CD14-positive monocyte (primary cell): Measurements from ENCODE around the gene PLPPR3. TPM values are rescaled to one million over a fixed set of nuclear protein-coding genes. Genes with fewer than 3 reads are reported as not detected.

Experiments used
- DNase-seq, 3 donors: peaks; one replicate each; pipeline ENCODE4 v3.0.0-alpha.2; 2011 to 2022
- H2AFZ ChIP-seq: 2 replicates; pipeline ENCODE4 v1.6.0; 2012; ENCODE audit warnings: mild to moderate bottlenecking, low read depth, low read length, inconsistent platforms; ENCODE audit not compliant: insufficient read depth, poor library complexity, severe bottlenecking
- H3K27ac ChIP-seq, 2 donors: 1 replicate in 1 of 2; 2 replicates in 1 of 2; pipeline ENCODE4 v1.5.1; 2012 to 2013; ENCODE audit warnings: low read length in 2 of 2, control low read depth in 1 of 2, inconsistent platforms in 1 of 2, low read depth in 1 of 2, mild to moderate bottlenecking in 1 of 2
- H3K27me3 ChIP-seq, 2 donors: one replicate each; pipeline versions ENCODE4 v1.6.0 to v1.6.1; 2011 to 2013; ENCODE audit warnings: low read length in 2 of 2; ENCODE audit not compliant: control insufficient read depth in 2 of 2, insufficient read depth in 2 of 2
- H3K36me3 ChIP-seq, 2 donors: replicated peaks in 1 of 2; 1 replicate in 1 of 2; 2 replicates in 1 of 2; pipeline versions ENCODE4 v1.5.1 to v1.6.1; 2012 to 2013; ENCODE audit warnings: low read length in 2 of 2, control low read depth in 1 of 2, inconsistent platforms in 1 of 2, mild to moderate bottlenecking in 1 of 2; ENCODE audit not compliant: insufficient read depth in 2 of 2, control insufficient read depth in 1 of 2
- H3K4me1 ChIP-seq, 2 donors: 1 replicate in 1 of 2; 2 replicates in 1 of 2; pipeline versions ENCODE4 v1.5.1 to v1.6.1; 2012 to 2013; ENCODE audit warnings: low read length in 2 of 2, control low read depth in 1 of 2, inconsistent platforms in 1 of 2, mild to moderate bottlenecking in 1 of 2, moderate library complexity in 1 of 2; ENCODE audit not compliant: insufficient read depth in 2 of 2, control insufficient read depth in 1 of 2
- H3K4me2 ChIP-seq: replicated peaks from 2 replicates; pipeline ENCODE3; 2012; ENCODE audit warnings: low read length, moderate library complexity, mild to moderate bottlenecking; ENCODE audit not compliant: poor library complexity, severe bottlenecking; ENCODE audit errors: extremely low read depth
- H3K4me3 ChIP-seq, 3 experiments: fragments of 200-600 bp in 1 of 3; sonication (generic) in 1 of 3; replicated peaks in 1 of 3; 1 replicate in 2 of 3; 2 replicates in 1 of 3; pipeline ENCODE4 v1.5.1; 2011 to 2013; ENCODE audit warnings: low read length in 3 of 3, mild to moderate bottlenecking in 3 of 3, control low read depth in 2 of 3, low read depth in 2 of 3, inconsistent platforms in 1 of 3, moderate library complexity in 1 of 3
- H3K79me2 ChIP-seq: 2 replicates; pipeline ENCODE4 v1.6.0; 2012; ENCODE audit warnings: mild to moderate bottlenecking, control low read depth, inconsistent platforms, low read length, moderate library complexity; ENCODE audit not compliant: insufficient read depth
- H3K9ac ChIP-seq: 2 replicates; pipeline ENCODE4 v1.6.0; 2017; ENCODE audit warnings: low read length, mild to moderate bottlenecking; ENCODE audit not compliant: insufficient read depth, poor library complexity, severe bottlenecking
- H3K9me3 ChIP-seq, 2 donors: replicated peaks in 1 of 2; 1 replicate in 1 of 2; 2 replicates in 1 of 2; pipeline versions ENCODE4 v1.5.1 to v1.6.1; 2012 to 2013; ENCODE audit warnings: low read length in 2 of 2, control low read depth in 1 of 2; ENCODE audit not compliant: control insufficient read depth in 1 of 2, insufficient read depth in 1 of 2
- H4K20me1 ChIP-seq: 2 replicates; pipeline ENCODE4 v1.6.0; 2012; ENCODE audit warnings: mild to moderate bottlenecking, low read length, control low read depth, moderate library complexity; ENCODE audit not compliant: insufficient read depth
- H3K27ac Mint-ChIP-seq, 7 donors: one replicate each; pipeline ENCODE4 v1.8.0; 2020; ENCODE audit warnings: mild to moderate bottlenecking in 7 of 7, mixed read lengths in 7 of 7, moderate library complexity in 6 of 7, inconsistent platforms in 2 of 7
- H3K27me3 Mint-ChIP-seq, 3 donors: one replicate each; pipeline ENCODE4 v1.8.0; 2021 to 2022; ENCODE audit warnings: low read depth in 3 of 3, mild to moderate bottlenecking in 3 of 3, mixed read lengths in 3 of 3, moderate library complexity in 3 of 3, inconsistent platforms in 1 of 3
- H3K36me3 Mint-ChIP-seq, 2 donors: one replicate each; pipeline ENCODE4 v1.8.0; 2020; ENCODE audit warnings: mixed read lengths in 2 of 2, inconsistent platforms in 1 of 2, mild to moderate bottlenecking in 1 of 2
- H3K4me1 Mint-ChIP-seq: one replicate; pipeline ENCODE4 v1.8.0; 2020; ENCODE audit warnings: mild to moderate bottlenecking, mixed read lengths
- H3K4me3 Mint-ChIP-seq, 2 donors: one replicate each; pipeline ENCODE4 v1.8.0; 2020; ENCODE audit warnings: mild to moderate bottlenecking in 2 of 2, mixed read lengths in 2 of 2, moderate library complexity in 1 of 2
- H3K9me3 Mint-ChIP-seq, 7 donors: one replicate each; pipeline ENCODE4 v1.8.0; 2020 to 2022; ENCODE audit warnings: mixed read lengths in 7 of 7, mild to moderate bottlenecking in 6 of 7, moderate library complexity in 6 of 7, inconsistent platforms in 2 of 7
- CTCF ChIP-seq: fragments of 200-600 bp; IDR thresholded peaks from one replicate; pipeline ENCODE4 v1.8.0; 2022; ENCODE audit warnings: antibody characterized with exemption, mild to moderate bottlenecking
- WGBS: methylation state at CpG from one replicate; pipeline ENCODE4 v1.1.5; 2013; ENCODE audit warnings: missing lambda C conversion rate; ENCODE audit not compliant: insufficient coverage; 5-methylcytosine and 5-hydroxymethylcytosine counted together
- intact Hi-C, 2 donors: fragments of 100-400 bp; cut with micrococcal nuclease; formaldehyde crosslinking; loops; one replicate each; pipeline versions ENCODE4 v1.15.0 to v1.15.1; 2023
- polyA plus RNA-seq, 3 donors: library from polyadenylated mRNA; depleted of rRNA in 1 of 3; unstranded in 2 of 3; stranded (reverse) in 1 of 3; fragments of 300-500 nt in 2 of 3; fragments of >200 nt in 1 of 3; fragmentation: Illumina TruSeq in 2 of 3; gene quantifications; 1 replicate in 2 of 3; 2 replicates in 1 of 3; pipeline ENCODE4 v1.2.3, GENCODE V29; 2012 to 2021

The PLPPR3 gene
- polyA plus RNA-seq, 3 donors = 1.2 TPM; not detected in 2

- Histone ChIP-seq H3K9ac (no peak overlapping the region), H3K4me1 (peaks cover 46 to 65% of the 10 kb centered on the region in 2 donors), H3K27ac (no peak overlapping the region), H3K36me3 (no peaks in the 10 kb centered on the region), H3K9me3 (no peaks in the 10 kb centered on the region), H3K4me2 (peak overlapping the region; percentile 42), H3K27me3 (peaks cover 0 to 31% of the 10 kb centered on the region in 2 donors), H3K79me2 (peaks cover 23% of the 10 kb centered on the region), H3K4me3 (peak overlapping the region in 1 of 3 experiments; percentile 21), H2AFZ (no peak overlapping the region), H4K20me1 (no peaks in the 10 kb centered on the region)
- Mint-ChIP-seq H3K4me1 (peaks cover 60% of the 10 kb centered on the region), H3K27ac (no peak overlapping the region), H3K27me3 (peaks cover 32 to 57% (median 43%) of the 10 kb centered on the region in 3 donors), H3K36me3 (peaks cover 0 to 2% of the 10 kb centered on the region in 2 donors), H3K4me3 (peak overlapping the region in 1 of 2 donors; percentile 7), H3K9me3 (peaks cover 0 to 3% (median 1%) of the 10 kb centered on the region in 7 donors)
- TF ChIP-seq CTCF = no peak
- WGBS = 16% methylated on average over 9 of the region's 12 CpGs
- intact Hi-C loops = no loop called here
- DNase-seq = no peak
Observed at GRCh38 chr19:848386-848921, 26.7 kb upstream of the PLPPR3 start.

- H3K27me3 Mint-ChIP-seq = peaks cover 51 to 64% (median 52%) of the 10 kb centered on the region in 3 donors
- peak overlapping the region in 1 of 2 donors; percentile 67 for H3K4me3 Mint-ChIP-seq
- H3K9me3 Mint-ChIP-seq = peaks cover 0 to 9% (median 3%) of the 10 kb centered on the region in 7 donors
- H2AFZ ChIP-seq = no peak overlapping the region
- no peak overlapping the region for H3K4me2 ChIP-seq
- H3K9ac ChIP-seq = no peak overlapping the region
- peaks cover 3% of the 10 kb centered on the region for H4K20me1 ChIP-seq
- no peak overlapping the region for H3K27ac Mint-ChIP-seq
- H3K79me2 ChIP-seq = peaks cover 34% of the 10 kb centered on the region
- no peak for DNase-seq
- H3K27ac ChIP-seq = no peak overlapping the region
- 59% methylated on average over 36 of the region's 37 CpGs for WGBS
- peaks cover 0 to 34% of the 10 kb centered on the region in 2 donors for H3K27me3 ChIP-seq
- no peaks in the 10 kb centered on the region for H3K36me3 ChIP-seq
- H3K4me1 ChIP-seq = peaks cover 43 to 63% of the 10 kb centered on the region in 2 donors
- H3K4me1 Mint-ChIP-seq = peaks cover 68% of the 10 kb centered on the region
- no peak overlapping the region for H3K4me3 ChIP-seq
- TF ChIP-seq CTCF = no peak
- H3K9me3 ChIP-seq = no peaks in the 10 kb centered on the region
- intact Hi-C loops = no loop called here
- peaks cover 0 to 5% of the 10 kb centered on the region in 2 donors for H3K36me3 Mint-ChIP-seq
Observed at GRCh38 chr19:845707-846521, 24.2 kb upstream of the PLPPR3 start.
